IPS-NIHi11 (cell line): ENCODE measurements around the gene CLEC4D.
A peak's percentile ranks its signal among the peaks of the same experiment; 100 is the strongest.
"Not testable (repeated sequence)": the region's sequence is repeated elsewhere in the genome, so short reads cannot be mapped to it uniquely, and the experiment has no call there.

Source experiments
- DNase-seq: peaks from one replicate; pipeline ENCODE4 v3.0.0; 2012; ENCODE audit warnings: mixed read lengths, low spot score

Gene CLEC4D

GRCh38 chr12:8513256-8513655 lies at the start of gene CLEC4D:
Gene CLEC4D, plus strand, starts transcription at chr12:8513503. Its CDS starts 230 bp downstream, at chr12:8513733.
- DNase-seq, result no peak

- DNase-seq, result no peak
Measured at GRCh38 chr12:8465301-8465996, 47.9 kb upstream of the CLEC4D start.

- DNase-seq, result no peak
Measured at GRCh38 chr12:8466241-8466640, 47.1 kb upstream of the CLEC4D start.

- DNase-seq, result no peak
Measured at GRCh38 chr12:8471090-8471489, 42.2 kb upstream of the CLEC4D start.

- DNase-seq, result peak; percentile 19
Measured at GRCh38 chr12:8475508-8476203, 37.6 kb upstream of the CLEC4D start.

- no peak for DNase-seq
Measured at GRCh38 chr12:8482571-8483061, 30.7 kb upstream of the CLEC4D start.

GRCh38 chr12:8483079-8483478 lies 30.2 kb upstream of the CLEC4D start:
- no peak for DNase-seq

GRCh38 chr12:8491646-8492530 lies 21.4 kb upstream of the CLEC4D start:
- DNase-seq, result no peak

- no peak for DNase-seq
Measured at GRCh38 chr12:8493084-8493483, 20.2 kb upstream of the CLEC4D start.

GRCh38 chr12:8495671-8496070 lies 17.6 kb upstream of the CLEC4D start:
- not testable (repeated sequence) for DNase-seq

GRCh38 chr12:8496074-8496473 lies 17.2 kb upstream of the CLEC4D start:
- not testable (repeated sequence) for DNase-seq

GRCh38 chr12:8499616-8500015 lies 13.7 kb upstream of the CLEC4D start:
- no peak for DNase-seq

- DNase-seq, result no peak
Measured at GRCh38 chr12:8501720-8502119, 11.6 kb upstream of the CLEC4D start.

GRCh38 chr12:8504351-8504750 lies 9.0 kb upstream of the CLEC4D start:
- no peak for DNase-seq

- DNase-seq, result no peak
Measured at GRCh38 chr12:8507596-8507995, 5.7 kb upstream of the CLEC4D start.

GRCh38 chr12:8508223-8508622 lies 5.1 kb upstream of the CLEC4D start:
- DNase-seq, result no peak

GRCh38 chr12:8508910-8509841 lies 4.1 kb upstream of the CLEC4D start:
- DNase-seq, result no peak

- DNase-seq, result no peak
Measured at GRCh38 chr12:8517971-8518370, 4.7 kb downstream of the CLEC4D start.

GRCh38 chr12:8519171-8519570 lies 5.9 kb downstream of the CLEC4D start:
- DNase-seq, result no peak

- no peak for DNase-seq
Measured at GRCh38 chr12:8527250-8528130, 14.2 kb downstream of the CLEC4D start.
